ENCODE results near the gene PLEKHA7. TPM values are rescaled to one million over a fixed set of nuclear protein-coding genes. Genes with fewer than 3 reads are reported as not detected.
"Not testable (repeated sequence)": the region's sequence is repeated elsewhere in the genome, so short reads cannot be mapped to it uniquely, and the experiment has no call there.

PLEKHA7 gene
- total RNA-seq, 2 donors from 2014 or later, result 10.8 to 17.6 TPM

GRCh38 chr11:17036666-17037658 is 22.7 kb upstream of the PLEKHA7 start:
- H3K27ac ChIP-seq, result no peak overlapping the region
- H3K9me3 ChIP-seq, result no peaks in the 10 kb centered on the region
- ATAC-seq (ENCODE audit: insufficient number of reproducible peaks, low FRiP score, low read depth) (no peak), DNase-seq (ENCODE audit: low spot score) (no peak)
- no peak overlapping the region for H3K4me3 ChIP-seq
- H3K4me1 ChIP-seq (ENCODE audit: control insufficient read depth in 1 of 2, low read depth in 2 of 2), result no peaks in the 10 kb centered on the region
- no peaks in the 10 kb centered on the region for H3K27me3 ChIP-seq (replicated peaks; ENCODE audit: insufficient read depth)
- no peak for TF ChIP-seq CTCF (IDR thresholded peaks at IDR 0.05)
- H3K36me3 ChIP-seq, result no peaks in the 10 kb centered on the region

- not testable (repeated sequence) for ATAC-seq (ENCODE audit: insufficient number of reproducible peaks, low FRiP score, low read depth)
Measured at GRCh38 chr11:17034027-17034426, 19.8 kb upstream of the PLEKHA7 start.

GRCh38 chr11:17026487-17027082 is 12.4 kb upstream of the PLEKHA7 start:
- ATAC-seq (ENCODE audit: insufficient number of reproducible peaks, low FRiP score, low read depth) (no peak), DNase-seq (ENCODE audit: low spot score) (no peak)
- Histone ChIP-seq H3K4me3 (no peak overlapping the region), H3K4me1 (ENCODE audit: control insufficient read depth in 1 of 2, low read depth in 2 of 2) (no peaks in the 10 kb centered on the region), H3K36me3 (no peaks in the 10 kb centered on the region), H3K27ac (no peak overlapping the region), H3K27me3 (replicated peaks; ENCODE audit: insufficient read depth) (no peaks in the 10 kb centered on the region), H3K9me3 (no peaks in the 10 kb centered on the region)
- no peak for TF ChIP-seq CTCF (IDR thresholded peaks at IDR 0.05)

More at GRCh38 chr11:17034027-17034426, 19.8 kb upstream of the PLEKHA7 start:
- not testable (repeated sequence) for H3K4me1 ChIP-seq (ENCODE audit: control insufficient read depth in 1 of 2, low read depth in 2 of 2); H3K27me3 ChIP-seq (replicated peaks; ENCODE audit: insufficient read depth); DNase-seq (ENCODE audit: low spot score); H3K9me3 ChIP-seq; H3K36me3 ChIP-seq; H3K27ac ChIP-seq; H3K4me3 ChIP-seq

- ATAC-seq (ENCODE audit: insufficient number of reproducible peaks, low FRiP score, low read depth) (no peak), DNase-seq (ENCODE audit: low spot score) (no peak)
- Histone ChIP-seq H3K36me3 (no peaks in the 10 kb centered on the region), H3K9me3 (no peaks in the 10 kb centered on the region), H3K27ac (no peak overlapping the region), H3K4me1 (ENCODE audit: control insufficient read depth in 1 of 2, low read depth in 2 of 2) (no peaks in the 10 kb centered on the region), H3K27me3 (replicated peaks; ENCODE audit: insufficient read depth) (no peaks in the 10 kb centered on the region), H3K4me3 (no peak overlapping the region)
- TF ChIP-seq CTCF (IDR thresholded peaks at IDR 0.05), result no peak
Measured at GRCh38 chr11:17024924-17025323, 10.7 kb upstream of the PLEKHA7 start.

GRCh38 chr11:17021511-17021910 is 7.3 kb upstream of the PLEKHA7 start:
- Histone ChIP-seq H3K36me3 (no peaks in the 10 kb centered on the region), H3K4me3 (no peak overlapping the region), H3K27ac (no peak overlapping the region), H3K27me3 (replicated peaks; ENCODE audit: insufficient read depth) (no peaks in the 10 kb centered on the region), H3K4me1 (ENCODE audit: control insufficient read depth in 1 of 2, low read depth in 2 of 2) (no peaks in the 10 kb centered on the region), H3K9me3 (no peaks in the 10 kb centered on the region)
- TF ChIP-seq CTCF (IDR thresholded peaks at IDR 0.05), result no peak
- DNase-seq (ENCODE audit: low spot score) (no peak), ATAC-seq (ENCODE audit: insufficient number of reproducible peaks, low FRiP score, low read depth) (no peak)
